ENCODE results near the gene LRG1.
"Not testable (repeated sequence)": the region's sequence is repeated elsewhere in the genome, so short reads cannot be mapped to it uniquely, and the experiment has no call there.

LRG1 gene

DNA sequence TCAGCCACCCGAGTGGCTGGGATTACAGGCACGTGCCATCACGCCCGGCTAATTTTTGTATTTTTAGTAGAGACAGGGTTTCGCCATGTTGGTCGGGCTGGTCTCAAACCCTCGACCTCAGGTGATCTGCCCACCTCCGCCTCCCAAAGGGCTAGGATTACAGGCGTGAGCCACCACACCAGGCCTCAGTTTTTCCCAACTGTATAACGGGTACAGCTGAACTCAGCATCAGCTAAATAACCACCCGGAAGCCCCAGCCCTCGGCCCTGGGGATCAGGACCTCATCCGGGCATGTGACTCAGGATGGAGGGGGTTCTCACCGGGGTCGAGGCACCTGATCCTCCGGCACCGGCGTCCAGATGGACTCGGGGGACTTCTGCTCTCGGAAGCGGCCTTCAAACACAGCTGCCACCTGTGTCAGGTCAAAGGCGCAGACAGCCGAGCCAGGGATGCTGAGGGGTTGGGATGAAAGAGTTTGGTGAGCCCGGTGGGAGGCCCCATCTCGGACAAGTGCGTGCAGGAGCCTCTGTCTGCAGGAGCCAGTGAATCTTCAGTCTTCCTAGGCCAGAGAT is 10.7 kb upstream of the LRG1 start:
- DNase-seq (ENCODE audit: low spot score): no peak

DNA sequence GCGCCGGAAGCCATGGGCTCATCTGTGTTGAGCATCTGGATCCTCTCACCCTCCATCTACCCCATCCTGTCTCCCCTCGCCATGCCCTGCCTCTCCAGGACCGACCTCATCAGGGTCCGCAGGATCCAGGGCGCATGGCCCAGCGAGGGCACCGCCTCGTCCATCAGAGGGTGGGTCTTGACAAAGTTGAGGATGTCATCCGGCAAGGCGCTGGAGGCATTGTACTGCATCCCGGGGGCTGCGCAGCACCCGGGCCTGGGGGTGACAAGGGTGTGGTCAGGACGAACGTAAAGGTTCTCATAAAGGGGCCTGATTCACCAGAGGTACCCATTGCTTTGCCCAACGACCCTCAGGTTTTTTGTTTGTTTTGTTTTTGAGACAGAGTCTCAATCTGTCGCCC is 10.2 kb upstream of the LRG1 start:
- no peak for DNase-seq (ENCODE audit: low spot score)

DNA sequence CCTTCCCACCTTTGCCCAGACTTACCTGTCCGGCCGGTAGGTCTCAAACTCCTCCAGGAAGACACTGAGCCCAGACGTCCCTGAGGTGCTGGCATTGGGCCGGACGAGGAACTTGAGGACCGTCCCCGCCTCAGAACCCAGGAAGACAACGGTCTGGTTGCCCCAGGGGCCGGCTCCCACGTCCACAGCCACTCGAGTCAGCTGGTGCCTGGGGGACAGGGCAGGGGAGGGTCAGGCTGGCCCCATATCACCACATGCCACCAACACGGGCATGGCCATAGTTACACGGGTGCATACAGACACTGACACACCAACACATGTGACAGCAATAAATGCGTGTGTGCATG is 8.4 kb upstream of the LRG1 start:
- no peak for DNase-seq (ENCODE audit: low spot score)

DNA sequence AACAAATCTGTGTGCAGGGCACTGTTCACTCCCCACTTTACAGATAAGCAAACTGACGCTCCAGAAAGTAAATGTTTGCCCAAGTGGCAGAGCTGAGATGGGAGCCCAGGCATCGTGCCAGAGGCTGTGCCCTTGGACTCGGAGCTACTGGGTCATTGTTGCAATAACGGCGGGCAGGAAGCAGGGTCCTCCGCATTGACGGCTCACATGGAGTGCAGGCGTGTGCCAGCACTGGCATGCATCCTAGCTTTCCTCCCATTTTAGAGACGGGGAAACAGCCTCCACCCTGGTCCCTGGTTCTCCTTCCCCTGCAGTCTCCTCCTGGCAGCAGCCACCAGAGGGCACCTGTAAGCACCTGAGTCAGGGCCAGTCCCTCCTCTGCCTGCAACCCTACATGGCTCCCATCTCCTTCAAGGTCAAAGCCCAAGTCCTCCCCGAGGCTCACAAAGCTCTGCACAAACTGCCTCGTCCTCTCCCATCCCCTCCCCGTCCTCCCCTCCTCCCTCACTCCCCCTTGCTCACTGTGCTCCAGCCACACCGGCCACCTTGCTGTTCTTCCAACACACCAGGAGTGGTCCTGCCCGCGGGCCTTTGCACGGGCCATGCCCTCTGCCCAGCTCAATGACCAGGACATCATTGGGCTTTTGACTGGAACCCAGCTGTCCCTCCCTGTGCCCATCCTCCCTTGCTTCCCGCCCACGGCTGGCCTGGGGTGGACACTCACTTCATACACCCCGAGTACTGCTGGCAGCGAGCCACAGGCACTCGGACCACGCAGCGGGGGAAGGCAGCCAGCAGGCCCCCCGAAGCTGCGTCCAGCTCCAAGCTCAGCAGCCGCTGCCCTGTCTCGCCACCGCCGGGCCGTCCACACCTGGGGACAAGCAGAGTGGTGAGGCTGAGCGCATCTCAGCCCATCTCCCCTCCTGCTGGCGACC is 7.7 kb upstream of the LRG1 start:
- no peak for DNase-seq (ENCODE audit: low spot score)

DNA sequence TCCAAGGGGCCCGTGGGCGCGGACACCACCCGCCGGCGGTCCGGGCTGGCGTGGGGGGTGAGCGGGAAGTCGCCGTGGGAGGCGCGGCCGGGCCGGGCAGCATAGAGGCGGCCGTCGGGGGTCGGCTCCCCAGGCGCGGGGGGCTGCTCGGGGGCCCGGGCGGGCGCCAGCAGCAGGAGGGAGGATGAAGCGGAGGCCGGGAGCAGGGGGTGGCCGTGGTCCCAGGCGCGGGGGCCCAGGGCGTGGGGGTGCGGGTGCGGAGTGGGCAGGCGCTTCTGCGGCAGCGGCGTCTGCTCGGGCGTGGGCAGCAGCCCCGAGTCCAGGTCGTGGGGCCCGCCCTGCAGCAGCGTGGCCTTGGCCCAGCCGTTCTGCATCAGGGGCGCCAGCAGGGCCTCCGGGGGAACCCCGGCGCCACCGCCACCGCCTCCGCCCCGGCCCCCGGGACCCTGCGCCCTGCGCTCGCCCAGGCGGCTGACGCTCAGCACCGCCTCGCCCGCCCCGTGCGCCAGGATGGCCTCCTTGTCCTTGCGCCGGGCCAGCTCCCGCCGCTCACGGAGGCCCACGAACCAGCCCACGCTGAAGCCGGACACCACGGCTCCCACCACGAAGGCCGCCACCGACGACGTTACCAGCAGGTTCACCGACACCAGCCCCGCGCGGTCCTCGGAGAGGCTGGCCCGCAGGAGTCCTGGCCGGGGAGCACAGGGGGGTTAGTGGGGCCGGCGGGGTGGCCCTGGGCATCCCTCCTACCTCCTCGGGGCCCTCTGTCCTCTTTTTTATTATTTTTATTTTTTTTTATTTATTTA is 4.2 kb upstream of the LRG1 start:
- no peak for DNase-seq (ENCODE audit: low spot score)

DNA sequence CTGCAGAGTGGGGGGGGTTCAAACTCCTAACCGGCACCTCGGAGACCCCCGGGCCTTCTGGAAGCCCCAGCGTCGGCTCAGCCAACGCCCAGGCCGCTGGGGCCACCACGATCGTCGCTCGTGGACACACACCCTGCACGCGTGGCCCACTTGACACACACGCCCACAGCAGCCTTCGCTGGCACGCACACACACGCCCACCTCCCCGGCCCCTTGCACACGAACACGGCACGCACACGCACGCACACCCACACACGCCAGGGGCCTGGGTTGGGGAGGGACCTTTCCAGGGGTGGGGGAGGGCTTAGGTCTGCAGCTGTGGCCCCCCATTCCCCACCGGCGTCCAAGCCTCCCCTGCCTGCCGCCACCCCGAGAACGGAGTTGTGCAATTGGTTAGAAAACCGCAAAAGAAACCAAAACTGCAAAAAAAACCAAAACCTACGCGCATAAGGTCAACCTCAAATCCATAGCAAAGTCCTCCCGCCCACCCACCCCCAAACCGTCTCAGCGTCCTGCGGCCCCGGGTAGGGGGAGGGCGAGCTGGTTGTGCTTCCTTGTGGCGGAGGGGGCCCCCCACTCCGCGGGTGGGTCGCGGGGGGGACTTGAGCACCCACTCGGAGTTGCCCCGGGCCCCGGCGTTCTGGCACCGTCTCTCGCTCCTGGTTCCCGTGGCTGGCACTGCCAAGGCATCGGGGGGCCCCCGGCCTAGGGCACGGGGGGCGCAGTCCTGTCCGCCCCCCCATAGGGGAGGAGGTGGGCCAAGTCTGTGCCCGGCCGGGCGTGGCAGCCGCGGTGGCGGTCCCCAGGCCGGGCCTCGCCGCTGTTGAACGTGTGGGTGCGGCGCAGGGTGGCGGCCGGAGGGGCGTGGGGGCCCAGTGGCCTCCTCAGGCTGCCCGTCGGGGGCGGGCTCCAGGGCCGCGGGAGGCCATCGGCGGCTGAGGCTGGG is 3.3 kb upstream of the LRG1 start:
- DNase-seq (ENCODE audit: low spot score): no peak

DNA sequence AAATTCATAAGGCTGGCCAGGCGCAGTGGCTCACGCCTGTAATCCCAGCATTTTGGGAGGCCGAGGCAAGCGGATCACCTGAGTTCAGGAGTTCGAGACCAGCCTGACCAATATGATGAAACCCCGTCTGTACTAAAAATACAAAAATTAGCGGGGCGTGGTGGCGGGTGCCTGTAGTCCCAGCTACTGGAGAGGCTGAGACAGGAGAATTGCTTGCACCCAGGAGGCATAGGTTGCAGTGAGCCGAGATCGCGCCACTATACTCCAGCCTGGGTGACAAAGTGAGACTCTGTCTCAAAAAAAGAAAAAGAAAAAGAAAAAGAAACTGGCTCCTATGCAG is 1.9 kb upstream of the LRG1 start:
- DNase-seq (ENCODE audit: low spot score): not testable (repeated sequence)

DNA sequence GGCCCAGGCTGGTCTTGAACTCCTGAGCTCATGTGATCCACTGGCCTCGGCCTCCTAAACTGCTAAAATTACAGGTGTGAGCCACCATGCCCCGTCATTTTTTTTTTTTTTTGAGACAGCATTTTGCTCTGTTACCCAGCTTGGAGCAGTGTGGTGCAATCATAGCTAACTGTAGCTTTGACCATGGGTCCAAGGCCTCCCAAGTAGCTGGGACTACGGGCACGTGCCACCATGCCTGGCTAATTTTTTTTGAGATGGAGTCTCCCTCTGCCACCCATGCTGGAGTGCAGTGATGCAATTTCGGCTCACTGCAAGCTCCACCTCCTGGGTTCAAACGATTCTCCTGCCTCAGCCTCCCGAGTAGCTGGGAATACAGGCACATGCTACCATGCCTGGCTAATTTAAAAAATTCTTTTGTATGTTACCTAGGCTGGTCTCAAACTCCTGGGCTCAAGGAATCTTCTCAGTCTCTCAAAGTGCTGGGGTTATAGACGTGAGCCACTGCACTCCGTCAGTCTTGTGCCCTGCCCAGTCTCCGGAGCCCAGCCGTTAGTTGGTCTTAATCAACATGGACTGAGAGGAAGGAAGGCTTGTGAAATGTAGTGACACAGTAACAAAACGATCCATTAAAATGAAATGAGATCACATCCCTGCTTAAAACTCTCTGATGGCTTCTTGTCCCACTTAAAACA is 1.4 kb upstream of the LRG1 start:
- DNase-seq (ENCODE audit: low spot score): no peak

DNA sequence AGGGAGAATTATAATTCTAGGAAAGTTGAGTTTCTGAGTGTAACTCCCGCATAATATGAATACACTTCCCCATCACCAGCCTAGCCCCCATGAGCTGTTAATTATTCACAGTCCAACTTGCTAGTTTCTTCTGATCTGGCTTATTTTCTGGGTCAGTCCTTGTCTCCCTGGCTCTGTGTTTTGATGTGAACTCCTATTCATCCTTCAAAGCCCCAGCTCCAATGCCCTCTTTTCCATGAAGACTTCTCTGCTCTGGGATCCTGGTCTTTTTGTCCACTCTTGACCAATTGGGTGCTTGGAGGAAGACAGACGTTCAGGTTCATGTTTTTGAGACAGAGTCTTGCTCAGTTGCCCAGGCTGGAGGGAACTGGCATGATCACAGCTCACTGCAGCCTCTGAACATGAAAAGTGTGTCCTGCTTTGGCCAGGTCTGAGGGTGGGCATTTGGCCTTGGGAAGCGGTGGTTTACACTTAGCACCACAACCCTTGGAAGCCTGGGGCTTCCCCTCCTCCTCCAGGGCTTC is 605 bp downstream of the LRG1 start:
- no peak for DNase-seq (ENCODE audit: low spot score)

DNA sequence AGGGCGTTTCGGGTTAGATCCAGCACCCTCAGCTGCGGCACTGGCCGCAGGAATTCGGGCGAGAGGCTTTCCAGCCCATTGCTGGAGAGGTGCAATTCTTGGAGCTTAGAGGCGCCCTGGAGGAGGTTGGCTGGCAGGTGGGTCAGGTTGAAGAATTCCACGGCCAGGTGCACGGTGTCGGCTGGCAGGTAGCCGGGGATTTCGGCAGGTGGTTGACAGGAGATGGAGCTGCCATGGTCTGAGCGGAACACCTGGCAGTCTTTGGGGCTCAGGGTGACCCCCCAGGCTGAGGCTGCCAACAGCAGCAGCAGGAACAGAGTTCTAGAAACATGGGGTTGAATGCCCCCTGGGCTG is 1.3 kb downstream of the LRG1 start:
- no peak for DNase-seq (ENCODE audit: low spot score)

DNA sequence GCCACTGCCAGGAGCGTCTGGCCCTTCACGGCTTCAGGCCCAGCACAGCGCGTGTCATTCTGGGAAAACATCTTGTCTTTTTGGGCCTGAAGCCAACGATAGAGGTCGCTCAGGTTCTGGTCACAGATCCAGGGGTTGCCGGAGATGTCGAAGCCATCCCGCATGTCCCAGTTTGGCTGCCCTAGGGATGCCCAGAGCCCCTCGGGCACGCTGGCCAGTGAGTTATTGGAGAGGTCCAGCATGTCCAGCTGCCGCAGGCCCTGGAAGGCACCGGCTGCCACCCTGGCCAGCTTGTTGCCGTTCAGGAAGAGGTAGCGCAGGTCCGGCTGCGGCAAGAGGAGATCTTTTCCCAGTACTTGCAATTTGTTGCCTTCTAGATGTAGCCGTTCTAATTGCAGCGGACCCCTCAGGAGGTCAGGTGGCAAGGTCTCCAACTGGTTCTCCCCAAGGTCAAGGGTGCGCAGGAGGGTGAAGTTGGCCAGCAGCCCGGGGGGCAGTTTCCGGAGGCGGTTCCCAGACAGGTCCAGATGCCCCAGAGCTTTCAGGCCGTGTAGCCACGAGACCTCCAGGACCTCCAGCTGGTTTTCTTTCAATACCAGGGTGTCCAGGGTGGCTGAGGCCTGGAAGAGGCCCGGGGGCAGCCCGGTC is 1.8 kb downstream of the LRG1 start:
- DNase-seq (ENCODE audit: low spot score): no peak

DNA sequence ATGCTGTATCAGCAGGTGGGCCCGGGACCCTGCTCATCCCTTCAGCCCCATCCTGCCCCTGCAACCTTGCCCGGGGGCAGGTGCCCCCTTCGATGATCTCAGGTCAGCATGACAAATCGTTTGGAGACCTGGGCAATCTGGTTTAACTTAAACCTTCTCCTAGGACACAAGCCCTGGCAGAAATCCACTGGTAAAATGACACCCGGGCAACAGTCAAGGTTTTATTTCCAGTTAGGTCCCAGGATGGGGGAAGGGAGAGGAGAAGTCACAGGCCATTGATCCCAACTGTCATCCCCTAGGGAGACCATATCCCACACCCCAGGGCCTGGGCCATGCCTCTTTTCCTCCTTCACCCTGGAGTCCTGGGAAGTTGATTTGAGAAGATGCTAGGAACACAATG is 3.0 kb downstream of the LRG1 start:
- DNase-seq (ENCODE audit: low spot score): no peak

DNA sequence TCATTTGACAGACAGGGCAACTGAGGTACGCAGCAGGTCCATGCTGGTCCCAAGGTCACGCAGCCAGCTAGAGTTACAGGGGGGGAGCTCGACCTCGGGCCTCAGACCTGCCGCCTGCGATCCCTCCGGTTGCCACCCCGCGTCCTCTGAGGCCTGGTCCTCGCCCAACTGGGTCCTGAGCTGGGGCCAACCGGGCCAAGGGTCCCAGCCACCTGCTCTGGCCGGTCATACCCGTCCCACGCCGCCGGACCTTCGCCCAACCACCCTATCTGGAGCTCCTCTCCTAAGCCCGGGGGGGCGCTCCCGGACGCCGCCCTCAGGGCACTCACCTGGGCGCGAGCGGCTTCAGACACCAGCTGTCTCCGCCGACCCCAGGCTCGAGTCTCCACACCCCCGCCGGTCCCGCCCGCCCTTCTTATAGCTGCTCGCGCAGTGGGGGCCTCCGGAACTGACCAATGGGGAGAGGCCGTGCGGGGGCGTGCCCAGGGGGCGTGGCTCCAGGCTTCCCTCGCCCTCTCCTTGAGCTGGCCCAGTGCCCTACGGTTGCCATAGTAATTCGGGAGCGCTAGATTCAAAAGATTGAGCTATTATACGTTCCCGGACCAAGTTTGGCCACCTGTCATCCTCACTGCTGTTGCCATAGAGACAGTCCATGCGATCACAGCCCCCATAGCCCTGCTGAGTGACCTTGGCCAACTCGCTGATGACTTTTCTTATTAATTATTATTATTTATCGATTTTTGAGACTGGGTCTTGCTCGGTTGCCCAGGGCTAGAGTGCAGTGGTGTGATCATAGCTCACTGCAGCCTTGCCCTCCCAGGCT is 4.8 kb downstream of the LRG1 start, which contains the start of gene PLIN5:
TSS of gene PLIN5 (minus strand) at position 389 of the 823 bp plus-strand sequence. CDS start 1,150 bp downstream, outside the sequence.
- no peak for DNase-seq (ENCODE audit: low spot score)

DNA sequence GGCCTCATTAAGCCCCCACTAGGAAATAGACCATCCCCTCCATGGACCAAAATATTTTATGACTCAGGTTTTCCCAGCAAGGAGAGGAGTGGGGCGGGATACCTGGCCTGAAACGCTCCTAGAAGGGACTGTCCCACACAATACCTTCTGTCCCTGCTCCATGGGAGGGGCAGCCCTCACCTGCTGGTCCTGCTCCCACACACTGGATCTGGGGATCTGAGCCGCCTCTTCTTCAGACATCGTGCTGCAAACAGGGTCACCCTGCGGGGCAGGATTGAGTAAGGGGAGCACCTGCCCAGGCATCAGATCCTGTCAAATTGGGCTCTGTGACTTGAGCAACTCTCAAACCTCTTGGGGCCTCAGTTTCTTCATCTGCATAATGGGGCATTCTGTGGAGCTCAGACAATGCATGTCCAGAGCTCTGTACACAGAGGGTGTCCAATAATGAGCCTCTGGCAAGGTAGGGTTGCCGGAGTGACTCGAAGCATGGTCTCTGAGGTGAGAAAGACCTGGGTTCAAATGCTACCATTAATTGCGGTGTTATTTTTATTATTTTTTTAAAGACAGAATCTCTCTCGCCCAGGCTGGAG is 5.9 kb downstream of the LRG1 start:
- no peak for DNase-seq (ENCODE audit: low spot score)

DNA sequence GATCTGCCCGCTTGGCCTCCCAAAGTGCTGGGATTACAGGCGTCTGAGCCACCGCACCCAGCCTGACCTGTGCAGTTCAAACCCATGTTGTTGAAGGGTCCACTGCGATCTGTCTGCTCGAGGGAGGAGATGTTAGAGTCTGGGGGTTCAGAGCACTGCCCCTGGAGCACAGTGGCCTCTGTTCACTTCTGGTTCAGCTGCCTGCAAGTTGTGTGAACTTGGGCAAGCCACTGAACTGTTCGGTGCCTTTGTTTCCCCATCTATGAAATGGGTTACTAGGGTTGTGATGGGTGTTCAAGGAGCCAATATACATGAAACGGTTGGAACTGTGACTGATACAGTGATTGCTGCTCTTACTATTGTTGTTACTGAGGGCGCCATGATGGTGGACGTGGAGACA is 6.5 kb downstream of the LRG1 start:
- no peak for DNase-seq (ENCODE audit: low spot score)

DNA sequence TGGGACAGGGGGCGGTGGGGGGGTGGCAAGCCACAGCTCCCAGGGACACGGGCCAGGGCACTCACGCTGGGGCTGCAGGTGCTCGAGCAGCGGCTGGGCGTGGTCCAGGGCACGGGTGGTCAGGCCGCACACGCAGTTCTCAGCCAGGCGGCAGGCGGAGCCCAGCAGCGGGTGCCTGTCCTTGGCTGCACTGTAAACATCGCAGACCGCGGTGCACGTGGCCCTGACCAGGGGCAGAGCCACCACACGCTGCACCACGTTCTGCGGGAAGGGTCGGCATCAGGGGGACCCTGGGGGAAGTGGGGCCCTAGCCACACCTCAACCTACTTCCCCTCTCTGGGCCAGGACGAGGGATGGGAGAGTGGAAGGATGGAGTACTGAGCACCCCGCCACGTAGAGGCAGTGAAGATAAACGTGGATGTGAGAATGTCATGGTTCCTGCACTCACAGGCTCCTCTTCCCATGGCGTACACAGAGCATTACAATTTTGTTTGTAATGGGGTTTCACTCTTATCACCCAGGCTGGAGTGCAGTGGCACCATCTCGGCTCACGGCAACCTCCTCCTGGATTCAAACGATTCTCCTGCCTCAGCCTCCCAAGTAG is 8.2 kb downstream of the LRG1 start:
- no peak for DNase-seq (ENCODE audit: low spot score)

DNA sequence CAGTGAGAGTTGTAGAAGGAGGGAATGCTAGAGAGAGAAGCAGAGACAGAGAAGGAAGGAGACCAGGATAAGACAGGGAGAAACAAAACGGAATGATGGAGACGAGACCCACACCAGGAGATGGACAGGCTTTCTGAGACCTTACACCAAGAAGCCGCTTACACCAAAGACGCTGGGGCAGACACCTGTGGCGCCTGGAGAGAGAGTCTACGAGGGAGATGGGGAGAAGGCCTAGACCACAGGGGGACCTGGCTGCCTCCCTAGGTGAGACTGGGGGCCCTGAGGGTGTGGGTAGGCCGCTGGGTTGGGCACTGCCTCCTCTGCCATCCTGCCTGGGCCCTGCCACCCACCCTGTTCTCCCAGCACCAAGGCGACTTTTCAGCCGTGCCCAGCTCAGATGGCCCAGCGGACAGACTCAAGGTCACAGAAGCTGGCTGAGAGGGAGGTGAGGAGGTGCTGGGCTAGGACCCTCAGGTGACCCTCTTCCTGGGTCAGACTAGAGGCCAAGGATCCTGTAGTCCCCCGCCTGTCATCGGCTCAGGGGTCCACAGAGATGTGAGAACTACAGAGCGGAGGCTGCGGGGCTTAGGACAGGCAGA is 9.8 kb downstream of the LRG1 start:
- DNase-seq (ENCODE audit: low spot score): no peak

DNA sequence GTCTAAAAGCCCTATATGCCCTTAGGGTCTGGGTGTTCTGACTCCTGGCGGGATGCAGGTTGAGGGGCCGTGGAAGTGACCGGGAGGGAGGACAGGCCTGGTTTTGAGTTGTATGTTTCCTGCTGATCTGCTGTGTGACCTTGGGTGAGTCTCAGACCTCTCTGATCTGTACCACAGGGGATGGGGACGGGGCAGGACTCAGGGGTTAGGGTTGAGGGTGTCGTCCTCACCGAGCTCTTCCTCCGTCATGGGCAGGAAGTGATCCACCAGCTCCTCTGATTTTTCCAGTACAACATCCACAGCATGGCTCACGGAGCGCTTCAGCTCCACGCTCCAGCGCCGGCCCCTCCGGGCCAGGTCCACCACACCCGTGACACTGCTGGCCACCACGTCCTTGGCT is 11.0 kb downstream of the LRG1 start:
- DNase-seq (ENCODE audit: low spot score): no peak

Data from kidney capillary endothelial cell (primary cell).